ENCODE measurements around the gene FASTKD3.
A peak's percentile ranks its signal among the peaks of the same experiment; 100 is the strongest.

- TF ChIP-seq, protein P1, sequence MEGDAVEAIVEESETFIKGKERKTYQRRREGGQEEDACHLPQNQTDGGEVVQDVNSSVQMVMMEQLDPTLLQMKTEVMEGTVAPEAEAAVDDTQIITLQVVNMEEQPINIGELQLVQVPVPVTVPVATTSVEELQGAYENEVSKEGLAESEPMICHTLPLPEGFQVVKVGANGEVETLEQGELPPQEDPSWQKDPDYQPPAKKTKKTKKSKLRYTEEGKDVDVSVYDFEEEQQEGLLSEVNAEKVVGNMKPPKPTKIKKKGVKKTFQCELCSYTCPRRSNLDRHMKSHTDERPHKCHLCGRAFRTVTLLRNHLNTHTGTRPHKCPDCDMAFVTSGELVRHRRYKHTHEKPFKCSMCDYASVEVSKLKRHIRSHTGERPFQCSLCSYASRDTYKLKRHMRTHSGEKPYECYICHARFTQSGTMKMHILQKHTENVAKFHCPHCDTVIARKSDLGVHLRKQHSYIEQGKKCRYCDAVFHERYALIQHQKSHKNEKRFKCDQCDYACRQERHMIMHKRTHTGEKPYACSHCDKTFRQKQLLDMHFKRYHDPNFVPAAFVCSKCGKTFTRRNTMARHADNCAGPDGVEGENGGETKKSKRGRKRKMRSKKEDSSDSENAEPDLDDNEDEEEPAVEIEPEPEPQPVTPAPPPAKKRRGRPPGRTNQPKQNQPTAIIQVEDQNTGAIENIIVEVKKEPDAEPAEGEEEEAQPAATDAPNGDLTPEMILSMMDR (IDR thresholded peaks at IDR 0.05), result peak; percentile 79
- no peak for TF ChIP-seq ZFX (IDR thresholded peaks at IDR 0.05; ENCODE audit: borderline replicate concordance)
Observed at GRCh38 chr5:7897014-7897600, 28.3 kb upstream of the FASTKD3 start.

Measured in 22Rv1 (cell line).